HEK293 (cell line): Measurements from ENCODE around the gene PRR14L.
"Not testable (repeated sequence)": the region's sequence is repeated elsewhere in the genome, so short reads cannot be mapped to it uniquely, and the experiment has no call there.

Experiments used
- SETDB1 ChIP-seq: IDR thresholded peaks from one replicate; pipeline ENCODE4 v1.6.1; 2017; ENCODE audit warnings: mild to moderate bottlenecking, low read length, moderate library complexity, mixed read lengths; ENCODE audit not compliant: insufficient read length
- SP2 ChIP-seq: fragments of 450-650 bp; formaldehyde crosslinking; IDR thresholded peaks from 2 replicates; pipeline ENCODE4 v1.5.1; 2016; ENCODE audit warnings: missing biosample characterization, missing genetic modification characterization
- ZBTB21 ChIP-seq: fragments of 450-650 bp; formaldehyde crosslinking; IDR thresholded peaks from 2 replicates; pipeline ENCODE4 v1.5.1; 2017; ENCODE audit warnings: missing biosample characterization, missing genetic modification characterization
- ZNF121 ChIP-seq: fragments of 450-650 bp; formaldehyde crosslinking; IDR thresholded peaks from 2 replicates; pipeline ENCODE4 v1.5.1; 2016; ENCODE audit warnings: missing biosample characterization, missing genetic modification characterization
- ZNF133 ChIP-seq: fragments of 450-650 bp; formaldehyde crosslinking; IDR thresholded peaks from 2 replicates; pipeline ENCODE4 v1.5.1; 2016; ENCODE audit warnings: missing biosample characterization, missing genetic modification characterization
- ZNF223 ChIP-seq: fragments of 450-650 bp; formaldehyde crosslinking; IDR thresholded peaks from 2 replicates; pipeline ENCODE4 v1.5.1; 2016; ENCODE audit warnings: missing biosample characterization, missing genetic modification characterization
- ZNF324 ChIP-seq: fragments of 450-650 bp; formaldehyde crosslinking; IDR thresholded peaks from 2 replicates; pipeline ENCODE4 v1.5.1; 2016; ENCODE audit warnings: missing biosample characterization, missing genetic modification characterization
- ZNF549 ChIP-seq: fragments of 450-650 bp; IDR thresholded peaks from 2 replicates; pipeline ENCODE4 v1.5.1; 2018; ENCODE audit warnings: missing biosample characterization, missing genetic modification characterization, mild to moderate bottlenecking, inconsistent platforms, moderate library complexity
- ZNF777 ChIP-seq: fragments of 450-650 bp; formaldehyde crosslinking; IDR thresholded peaks from 2 replicates; pipeline ENCODE4 v1.5.1; 2017; ENCODE audit warnings: missing biosample characterization, missing genetic modification characterization, borderline replicate concordance
- TF ChIP-seq, protein P1 (sequence below): fragments of 450-650 bp; formaldehyde crosslinking; IDR thresholded peaks from 2 replicates; pipeline ENCODE4 v1.5.1; 2016; ENCODE audit warnings: missing biosample characterization, missing genetic modification characterization
- TF ChIP-seq, protein P2 (sequence below): fragments of 450-650 bp; IDR thresholded peaks from 2 replicates; pipeline ENCODE4 v1.5.1; 2018; ENCODE audit warnings: missing biosample characterization, missing genetic modification characterization
- TF ChIP-seq, protein P3 (sequence below): fragments of 450-650 bp; formaldehyde crosslinking; IDR thresholded peaks from 2 replicates; pipeline ENCODE4 v1.5.1; 2016; ENCODE audit warnings: missing biosample characterization, missing genetic modification characterization

DNA sequence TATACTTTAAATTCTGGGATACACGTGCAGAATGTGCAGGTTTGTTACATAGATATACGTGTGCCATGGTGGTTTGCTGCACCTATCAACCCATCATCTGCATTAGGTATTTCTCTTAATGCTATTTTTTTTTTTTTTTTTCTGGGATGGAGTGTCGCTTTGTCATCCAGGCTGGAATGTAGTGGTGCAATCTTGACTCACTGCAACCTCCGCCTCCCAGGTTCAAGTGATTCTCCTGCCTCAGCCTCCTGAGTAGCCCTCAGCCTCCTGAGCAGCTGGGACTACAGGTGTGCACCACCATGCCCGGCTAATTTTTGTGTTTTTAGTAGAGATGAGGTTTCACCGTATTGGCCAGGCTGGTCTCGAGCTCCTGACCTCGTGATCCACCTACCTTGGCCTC is 49.4 kb upstream of the PRR14L start:
- TF ChIP-seq, protein P1, sequence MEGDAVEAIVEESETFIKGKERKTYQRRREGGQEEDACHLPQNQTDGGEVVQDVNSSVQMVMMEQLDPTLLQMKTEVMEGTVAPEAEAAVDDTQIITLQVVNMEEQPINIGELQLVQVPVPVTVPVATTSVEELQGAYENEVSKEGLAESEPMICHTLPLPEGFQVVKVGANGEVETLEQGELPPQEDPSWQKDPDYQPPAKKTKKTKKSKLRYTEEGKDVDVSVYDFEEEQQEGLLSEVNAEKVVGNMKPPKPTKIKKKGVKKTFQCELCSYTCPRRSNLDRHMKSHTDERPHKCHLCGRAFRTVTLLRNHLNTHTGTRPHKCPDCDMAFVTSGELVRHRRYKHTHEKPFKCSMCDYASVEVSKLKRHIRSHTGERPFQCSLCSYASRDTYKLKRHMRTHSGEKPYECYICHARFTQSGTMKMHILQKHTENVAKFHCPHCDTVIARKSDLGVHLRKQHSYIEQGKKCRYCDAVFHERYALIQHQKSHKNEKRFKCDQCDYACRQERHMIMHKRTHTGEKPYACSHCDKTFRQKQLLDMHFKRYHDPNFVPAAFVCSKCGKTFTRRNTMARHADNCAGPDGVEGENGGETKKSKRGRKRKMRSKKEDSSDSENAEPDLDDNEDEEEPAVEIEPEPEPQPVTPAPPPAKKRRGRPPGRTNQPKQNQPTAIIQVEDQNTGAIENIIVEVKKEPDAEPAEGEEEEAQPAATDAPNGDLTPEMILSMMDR = not testable (repeated sequence)
- TF ChIP-seq SP2 (tag by site-specific recombination); ZNF133 (tag by site-specific recombination); SETDB1; ZNF777; ZBTB21 (tag by site-specific recombination); ZNF324 (tag by site-specific recombination); ZNF223 (tag by site-specific recombination); ZNF121 (tag by site-specific recombination); ZNF549 (tag by site-specific recombination): not testable (repeated sequence)
- TF ChIP-seq, protein P2, sequence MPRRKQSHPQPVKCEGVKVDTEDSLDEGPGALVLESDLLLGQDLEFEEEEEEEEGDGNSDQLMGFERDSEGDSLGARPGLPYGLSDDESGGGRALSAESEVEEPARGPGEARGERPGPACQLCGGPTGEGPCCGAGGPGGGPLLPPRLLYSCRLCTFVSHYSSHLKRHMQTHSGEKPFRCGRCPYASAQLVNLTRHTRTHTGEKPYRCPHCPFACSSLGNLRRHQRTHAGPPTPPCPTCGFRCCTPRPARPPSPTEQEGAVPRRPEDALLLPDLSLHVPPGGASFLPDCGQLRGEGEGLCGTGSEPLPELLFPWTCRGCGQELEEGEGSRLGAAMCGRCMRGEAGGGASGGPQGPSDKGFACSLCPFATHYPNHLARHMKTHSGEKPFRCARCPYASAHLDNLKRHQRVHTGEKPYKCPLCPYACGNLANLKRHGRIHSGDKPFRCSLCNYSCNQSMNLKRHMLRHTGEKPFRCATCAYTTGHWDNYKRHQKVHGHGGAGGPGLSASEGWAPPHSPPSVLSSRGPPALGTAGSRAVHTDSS (tag by site-specific recombination) = not testable (repeated sequence)
- TF ChIP-seq, protein P3, sequence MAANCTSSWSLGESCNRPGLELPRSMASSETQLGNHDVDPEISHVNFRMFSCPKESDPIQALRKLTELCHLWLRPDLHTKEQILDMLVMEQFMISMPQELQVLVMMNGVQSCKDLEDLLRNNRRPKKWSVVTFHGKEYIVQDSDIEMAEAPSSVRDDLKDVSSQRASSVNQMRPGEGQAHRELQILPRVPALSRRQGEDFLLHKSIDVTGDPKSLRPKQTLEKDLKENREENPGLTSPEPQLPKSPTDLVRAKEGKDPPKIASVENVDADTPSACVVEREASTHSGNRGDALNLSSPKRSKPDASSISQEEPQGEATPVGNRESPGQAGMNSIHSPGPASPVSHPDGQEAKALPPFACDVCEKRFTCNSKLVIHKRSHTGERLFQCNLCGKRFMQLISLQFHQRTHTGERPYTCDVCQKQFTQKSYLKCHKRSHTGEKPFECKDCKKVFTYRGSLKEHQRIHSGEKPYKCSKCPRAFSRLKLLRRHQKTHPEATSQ (tag by site-specific recombination) = not testable (repeated sequence)
